ENCODE measurements around the gene TMEM232. TPM values are rescaled to one million over a fixed set of nuclear protein-coding genes. Genes with fewer than 3 reads are reported as not detected.
"Not testable (repeated sequence)": the region's sequence is repeated elsewhere in the genome, so short reads cannot be mapped to it uniquely, and the experiment has no call there.

TMEM232 gene
- total RNA-seq, 1 donor from 2014 or later: 6.1 TPM

- peaks cover 3% of the 10 kb centered on the region for H3K36me3 Mint-ChIP-seq (ENCODE audit: low read depth)
- H3K4me1 Mint-ChIP-seq: peaks cover 13% of the 10 kb centered on the region
- peaks cover 9% of the 10 kb centered on the region for H3K27me3 Mint-ChIP-seq (ENCODE audit: low read depth)
- H3K4me3 Mint-ChIP-seq: no peak overlapping the region
- no peak overlapping the region for H3K27ac Mint-ChIP-seq (ENCODE audit: unreplicated experiment)
- no peaks in the 10 kb centered on the region for H3K9me3 Mint-ChIP-seq
- no peak for TF ChIP-seq CTCF (conservative IDR thresholded peaks at IDR 0.05)
- no peak for DNase-seq (ENCODE audit: low read depth, low spot score)
These were observed 7.6 kb upstream of the TMEM232 start for GRCh38 chr5:110734101-110734500.

- not testable (repeated sequence) for H3K27ac Mint-ChIP-seq (ENCODE audit: unreplicated experiment); H3K27me3 Mint-ChIP-seq (ENCODE audit: low read depth); H3K4me1 Mint-ChIP-seq; H3K9me3 Mint-ChIP-seq; H3K4me3 Mint-ChIP-seq; DNase-seq (ENCODE audit: low read depth, low spot score); H3K36me3 Mint-ChIP-seq (ENCODE audit: low read depth)
These were observed 5.0 kb upstream of the TMEM232 start for GRCh38 chr5:110731499-110731898.

GRCh38 chr5:110727025-110727314 lies 499 bp upstream of the TMEM232 start:
- H3K9me3 Mint-ChIP-seq: no peaks in the 10 kb centered on the region
- peak overlapping the region; percentile 92 for H3K4me3 Mint-ChIP-seq
- peaks cover 9% of the 10 kb centered on the region for H3K4me1 Mint-ChIP-seq
- H3K27ac Mint-ChIP-seq (ENCODE audit: unreplicated experiment): no peak overlapping the region
- H3K36me3 Mint-ChIP-seq (ENCODE audit: low read depth): peaks cover 2% of the 10 kb centered on the region
- TF ChIP-seq CTCF (conservative IDR thresholded peaks at IDR 0.05): peak; percentile 48
- DNase-seq (ENCODE audit: low read depth, low spot score): no peak
- no peaks in the 10 kb centered on the region for H3K27me3 Mint-ChIP-seq (ENCODE audit: low read depth)

GRCh38 chr5:110718311-110718710 lies 8.2 kb downstream of the TMEM232 start:
- no peaks in the 10 kb centered on the region for H3K27me3 Mint-ChIP-seq (ENCODE audit: low read depth)
- H3K4me1 Mint-ChIP-seq: no peaks in the 10 kb centered on the region
- no peaks in the 10 kb centered on the region for H3K36me3 Mint-ChIP-seq (ENCODE audit: low read depth)
- H3K9me3 Mint-ChIP-seq: no peaks in the 10 kb centered on the region
- TF ChIP-seq CTCF (conservative IDR thresholded peaks at IDR 0.05): no peak
- no peak for DNase-seq (ENCODE audit: low read depth, low spot score)
- no peak overlapping the region for H3K27ac Mint-ChIP-seq (ENCODE audit: unreplicated experiment)
- H3K4me3 Mint-ChIP-seq: no peak overlapping the region

- Mint-ChIP-seq H3K27ac (ENCODE audit: unreplicated experiment) (no peak overlapping the region), H3K4me3 (no peak overlapping the region)
- TF ChIP-seq CTCF (conservative IDR thresholded peaks at IDR 0.05): no peak
These were observed 9.9 kb downstream of the TMEM232 start for GRCh38 chr5:110716247-110717245.

GRCh38 chr5:110707260-110707844 lies 19.1 kb downstream of the TMEM232 start:
- H3K4me1 Mint-ChIP-seq: no peaks in the 10 kb centered on the region

More at GRCh38 chr5:110716247-110717245, 9.9 kb downstream of the TMEM232 start:
- no peak for DNase-seq (ENCODE audit: low read depth, low spot score)
- Mint-ChIP-seq H3K27me3 (ENCODE audit: low read depth) (no peaks in the 10 kb centered on the region), H3K9me3 (peaks cover 3% of the 10 kb centered on the region), H3K4me1 (no peaks in the 10 kb centered on the region), H3K36me3 (ENCODE audit: low read depth) (no peaks in the 10 kb centered on the region)

More at GRCh38 chr5:110707260-110707844, 19.1 kb downstream of the TMEM232 start:
- TF ChIP-seq CTCF (conservative IDR thresholded peaks at IDR 0.05): no peak
- H3K27ac Mint-ChIP-seq (ENCODE audit: unreplicated experiment): no peak overlapping the region
- peaks cover 6% of the 10 kb centered on the region for H3K9me3 Mint-ChIP-seq
- no peak for DNase-seq (ENCODE audit: low read depth, low spot score)
- H3K36me3 Mint-ChIP-seq (ENCODE audit: low read depth): no peaks in the 10 kb centered on the region
- H3K27me3 Mint-ChIP-seq (ENCODE audit: low read depth): peaks cover 2% of the 10 kb centered on the region
- H3K4me3 Mint-ChIP-seq: no peak overlapping the region

Measured in neural crest cell (in vitro differentiated cells).